Trophoblast cell (in vitro differentiated cells and primary cell): ENCODE data around the gene ODF2L.

Experiments
- DNase-seq, 2 donors: peaks; one replicate each; pipeline ENCODE4 v3.0.0-alpha.2; 2016
- H2AFZ ChIP-seq: 2 replicates; pipeline ENCODE4 v1.6.1; 2013; ENCODE audit warnings: low read length, moderate library complexity, mild to moderate bottlenecking; ENCODE audit not compliant: insufficient read depth, poor library complexity
- H2AK5ac ChIP-seq: 2 replicates; pipeline ENCODE4 v1.6.1; 2013; ENCODE audit warnings: mild to moderate bottlenecking, low read length
- H2BK120ac ChIP-seq: 2 replicates; pipeline ENCODE4 v1.6.1; 2013; ENCODE audit warnings: low read length, mild to moderate bottlenecking, moderate library complexity; ENCODE audit not compliant: insufficient read depth, poor library complexity
- H2BK12ac ChIP-seq: 2 replicates; pipeline ENCODE4 v1.6.1; 2013; ENCODE audit warnings: mild to moderate bottlenecking, low read length, moderate library complexity
- H2BK5ac ChIP-seq: 2 replicates; pipeline ENCODE4 v1.6.1; 2013; ENCODE audit warnings: low read length, low read depth, moderate library complexity, mild to moderate bottlenecking; ENCODE audit not compliant: poor library complexity
- H3K14ac ChIP-seq: 2 replicates; pipeline ENCODE4 v1.6.1; 2013; ENCODE audit warnings: mild to moderate bottlenecking, low read length
- H3K18ac ChIP-seq: 2 replicates; pipeline ENCODE4 v1.6.1; 2013; ENCODE audit warnings: mild to moderate bottlenecking, low read length
- H3K23ac ChIP-seq: 2 replicates; pipeline ENCODE4 v1.6.1; 2013; ENCODE audit warnings: low read length
- H3K27ac ChIP-seq: 2 replicates; pipeline ENCODE4 v1.5.1; 2013; ENCODE audit warnings: low read depth, mild to moderate bottlenecking, inconsistent platforms, low read length, moderate library complexity
- H3K27me3 ChIP-seq: 2 replicates; pipeline ENCODE4 v1.6.1; 2013; ENCODE audit warnings: inconsistent platforms, mild to moderate bottlenecking, low read length, moderate library complexity; ENCODE audit not compliant: insufficient read depth
- H3K36me3 ChIP-seq, 2 experiments: 1 replicate in 1 of 2; 2 replicates in 1 of 2; pipeline ENCODE4 v1.6.1; 2013; ENCODE audit warnings: low read length in 2 of 2, mild to moderate bottlenecking in 2 of 2, moderate library complexity in 1 of 2; ENCODE audit not compliant: insufficient read depth in 2 of 2, control insufficient read depth in 1 of 2
- H3K4ac ChIP-seq: 2 replicates; pipeline ENCODE4 v1.6.1; 2013; ENCODE audit warnings: low read depth, mild to moderate bottlenecking, low read length, moderate library complexity
- H3K4me1 ChIP-seq, 2 experiments: 1 replicate in 1 of 2; 2 replicates in 1 of 2; pipeline ENCODE4 v1.6.1; 2013; ENCODE audit warnings: low read length in 2 of 2, mild to moderate bottlenecking in 2 of 2, moderate library complexity in 1 of 2; ENCODE audit not compliant: insufficient read depth in 2 of 2, control insufficient read depth in 1 of 2
- H3K4me2 ChIP-seq: 2 replicates; pipeline ENCODE4 v1.6.1; 2013; ENCODE audit warnings: inconsistent platforms, mild to moderate bottlenecking, low read length, moderate library complexity
- H3K4me3 ChIP-seq: 2 replicates; pipeline ENCODE4 v1.5.1; 2013; ENCODE audit warnings: mild to moderate bottlenecking, low read depth, low read length, inconsistent platforms
- H3K79me1 ChIP-seq: one replicate; pipeline ENCODE4 v1.6.1; 2013; ENCODE audit warnings: low read length
- H3K79me2 ChIP-seq: 2 replicates; pipeline ENCODE4 v1.6.1; 2013; ENCODE audit warnings: low read length, mild to moderate bottlenecking; ENCODE audit not compliant: control insufficient read depth, insufficient read depth, poor library complexity
- H3K9ac ChIP-seq: 2 replicates; pipeline ENCODE4 v1.6.1; 2013; ENCODE audit warnings: mild to moderate bottlenecking, low read length
- H3K9me3 ChIP-seq: 2 replicates; pipeline ENCODE4 v1.6.1; 2013; ENCODE audit warnings: low read depth, mild to moderate bottlenecking, control low read depth, inconsistent platforms, low read length; ENCODE audit not compliant: insufficient read depth
- H4K12ac ChIP-seq: 2 replicates; pipeline ENCODE4 v1.6.1; 2013; ENCODE audit warnings: low read depth, mild to moderate bottlenecking, low read length, moderate library complexity
- H4K8ac ChIP-seq: 2 replicates; pipeline ENCODE4 v1.6.1; 2013; ENCODE audit warnings: low read depth, mild to moderate bottlenecking, low read length, moderate library complexity
- H4K91ac ChIP-seq: one replicate; pipeline ENCODE4 v1.6.1; 2013; ENCODE audit warnings: low read depth, mild to moderate bottlenecking, low read length, moderate library complexity
- WGBS: extraction: QIAGEN DNeasy Blood & Tissue Kit; methylation state at CpG from one replicate; pipeline ENCODE4 v1.1.7; 2013; ENCODE audit warnings: missing lambda C conversion rate; ENCODE audit not compliant: insufficient read length, insufficient coverage; ENCODE audit errors: extremely low coverage; 5-methylcytosine and 5-hydroxymethylcytosine counted together

ODF2L gene

DNA sequence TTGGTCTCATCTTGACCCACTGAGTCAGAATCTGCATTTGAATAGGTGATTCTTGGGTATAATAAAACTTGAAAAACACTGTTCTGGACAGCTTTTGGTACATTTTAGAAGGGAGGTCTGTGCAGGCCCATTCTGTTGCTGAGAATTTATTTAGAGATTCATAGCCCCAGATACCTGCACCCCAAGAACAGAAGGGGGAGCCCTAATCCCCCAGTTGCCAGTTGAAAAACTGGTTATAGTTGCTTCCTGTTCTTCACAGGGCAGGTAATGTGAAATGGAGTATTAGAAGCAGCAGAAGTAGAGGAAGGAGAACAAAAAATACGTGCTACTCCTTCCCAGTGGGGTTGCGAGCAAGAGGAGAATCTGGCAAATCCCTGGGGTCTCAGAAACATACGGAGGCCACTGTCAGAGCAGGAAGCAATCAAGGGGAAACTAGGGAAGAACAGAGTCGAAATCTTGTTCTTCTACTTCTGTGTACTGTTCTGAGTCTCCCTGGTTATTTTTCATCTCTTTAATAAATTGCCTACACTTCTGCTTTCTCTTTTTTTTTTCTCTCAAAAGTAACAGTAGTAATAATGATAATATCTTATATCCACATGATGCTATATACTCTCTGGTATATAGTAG is 23.3 kb upstream of the ODF2L start:
- H4K8ac ChIP-seq: no peak overlapping the region
- no peak overlapping the region for H3K4me2 ChIP-seq
- no peak overlapping the region for H3K23ac ChIP-seq
- DNase-seq: no peak
- no peak overlapping the region for H3K18ac ChIP-seq
- H3K4me3 ChIP-seq: no peak overlapping the region
- H3K36me3 ChIP-seq: no peaks in the 10 kb centered on the region
- no peaks in the 10 kb centered on the region for H3K4me1 ChIP-seq
- H3K9me3 ChIP-seq: no peaks in the 10 kb centered on the region
- no peak overlapping the region for H3K9ac ChIP-seq
- H3K14ac ChIP-seq: no peak overlapping the region
- no peak overlapping the region for H2BK12ac ChIP-seq
- no peak overlapping the region for H3K27ac ChIP-seq
- no peaks in the 10 kb centered on the region for H3K79me2 ChIP-seq
- no peaks in the 10 kb centered on the region for H3K27me3 ChIP-seq
- WGBS: no CpG with 5 or more reads among the region's 4 CpGs
- H3K4ac ChIP-seq: no peak overlapping the region
- no peak overlapping the region for H2AFZ ChIP-seq
- H4K91ac ChIP-seq: no peak overlapping the region
- no peak overlapping the region for H2BK120ac ChIP-seq
- no peak overlapping the region for H4K12ac ChIP-seq
- H2BK5ac ChIP-seq: no peak overlapping the region
- H3K79me1 ChIP-seq: no peaks in the 10 kb centered on the region
- no peak overlapping the region for H2AK5ac ChIP-seq

DNA sequence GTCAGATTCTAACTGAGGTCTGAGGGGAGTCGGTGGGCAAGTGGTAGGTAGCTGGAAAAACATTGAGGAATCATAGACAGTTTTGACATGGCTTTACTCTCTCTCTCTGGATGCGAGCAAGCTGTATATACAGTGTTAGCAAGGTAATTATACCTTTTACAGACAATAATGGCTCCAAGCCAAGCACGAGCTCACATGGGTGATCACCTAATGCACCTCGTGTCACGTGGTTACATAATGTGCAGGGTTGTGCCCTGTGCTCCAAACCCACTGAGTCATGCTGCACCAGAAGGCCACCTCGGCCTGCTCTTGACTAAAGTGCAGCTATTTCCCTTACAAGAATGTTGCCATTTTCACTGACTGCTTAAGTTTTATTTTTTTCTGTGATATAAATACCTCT is 20.2 kb upstream of the ODF2L start:
- H3K79me2 ChIP-seq: no peaks in the 10 kb centered on the region
- no peaks in the 10 kb centered on the region for H3K9me3 ChIP-seq
- no peaks in the 10 kb centered on the region for H3K27me3 ChIP-seq
- no peak overlapping the region for H2BK120ac ChIP-seq
- H4K8ac ChIP-seq: no peak overlapping the region
- no peak overlapping the region for H3K18ac ChIP-seq
- H3K4me3 ChIP-seq: no peak overlapping the region
- H3K36me3 ChIP-seq: no peaks in the 10 kb centered on the region
- no peaks in the 10 kb centered on the region for H3K79me1 ChIP-seq
- no peak overlapping the region for H4K91ac ChIP-seq
- no peak overlapping the region for H3K4me2 ChIP-seq
- H2AK5ac ChIP-seq: no peak overlapping the region
- DNase-seq: peak in 1 of 2 donors; percentile 5
- H2BK5ac ChIP-seq: no peak overlapping the region
- no peak overlapping the region for H4K12ac ChIP-seq
- no peak overlapping the region for H3K4ac ChIP-seq
- H3K9ac ChIP-seq: no peak overlapping the region
- H2BK12ac ChIP-seq: no peak overlapping the region
- H3K27ac ChIP-seq: no peak overlapping the region
- no peaks in the 10 kb centered on the region for H3K4me1 ChIP-seq
- no CpG with 5 or more reads among the region's 6 CpGs for WGBS
- no peak overlapping the region for H3K14ac ChIP-seq
- no peak overlapping the region for H2AFZ ChIP-seq
- H3K23ac ChIP-seq: no peak overlapping the region

DNA sequence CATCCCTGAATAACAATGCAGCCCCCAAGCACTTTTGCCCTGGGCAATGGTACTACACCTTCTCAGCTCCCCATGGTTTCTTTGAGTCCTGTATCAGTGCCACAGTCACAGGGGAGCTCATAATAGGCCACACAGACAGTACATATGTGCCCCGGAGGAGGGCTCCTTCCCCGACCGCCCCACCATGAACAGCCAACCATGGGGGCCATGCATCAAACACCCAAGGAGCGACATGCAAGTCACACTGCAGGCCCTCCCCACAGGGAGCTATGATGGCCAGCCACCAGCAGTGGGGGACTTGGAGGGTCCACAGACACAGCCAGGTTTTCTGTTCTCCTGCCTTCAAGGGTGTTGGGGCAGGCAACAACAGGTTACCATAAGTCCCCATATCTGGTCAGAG is 14.8 kb upstream of the ODF2L start:
- H2BK120ac ChIP-seq: no peak overlapping the region
- H2BK5ac ChIP-seq: no peak overlapping the region
- no peak overlapping the region for H3K14ac ChIP-seq
- H2AK5ac ChIP-seq: no peak overlapping the region
- H3K79me2 ChIP-seq: no peaks in the 10 kb centered on the region
- no peak overlapping the region for H4K12ac ChIP-seq
- no peak overlapping the region for H3K9ac ChIP-seq
- no peak overlapping the region for H3K27ac ChIP-seq
- no peak overlapping the region for H2BK12ac ChIP-seq
- no peak overlapping the region for H4K8ac ChIP-seq
- no peaks in the 10 kb centered on the region for H3K79me1 ChIP-seq
- no peaks in the 10 kb centered on the region for H3K27me3 ChIP-seq
- H3K23ac ChIP-seq: no peak overlapping the region
- no peak overlapping the region for H3K4me2 ChIP-seq
- WGBS: no CpG with 5 or more reads among the region's 4 CpGs
- no peak overlapping the region for H3K18ac ChIP-seq
- no peaks in the 10 kb centered on the region for H3K36me3 ChIP-seq
- H3K4me3 ChIP-seq: no peak overlapping the region
- DNase-seq: no peak
- H3K4me1 ChIP-seq: no peaks in the 10 kb centered on the region
- H4K91ac ChIP-seq: no peak overlapping the region
- H3K4ac ChIP-seq: no peak overlapping the region
- no peaks in the 10 kb centered on the region for H3K9me3 ChIP-seq
- H2AFZ ChIP-seq: no peak overlapping the region

DNA sequence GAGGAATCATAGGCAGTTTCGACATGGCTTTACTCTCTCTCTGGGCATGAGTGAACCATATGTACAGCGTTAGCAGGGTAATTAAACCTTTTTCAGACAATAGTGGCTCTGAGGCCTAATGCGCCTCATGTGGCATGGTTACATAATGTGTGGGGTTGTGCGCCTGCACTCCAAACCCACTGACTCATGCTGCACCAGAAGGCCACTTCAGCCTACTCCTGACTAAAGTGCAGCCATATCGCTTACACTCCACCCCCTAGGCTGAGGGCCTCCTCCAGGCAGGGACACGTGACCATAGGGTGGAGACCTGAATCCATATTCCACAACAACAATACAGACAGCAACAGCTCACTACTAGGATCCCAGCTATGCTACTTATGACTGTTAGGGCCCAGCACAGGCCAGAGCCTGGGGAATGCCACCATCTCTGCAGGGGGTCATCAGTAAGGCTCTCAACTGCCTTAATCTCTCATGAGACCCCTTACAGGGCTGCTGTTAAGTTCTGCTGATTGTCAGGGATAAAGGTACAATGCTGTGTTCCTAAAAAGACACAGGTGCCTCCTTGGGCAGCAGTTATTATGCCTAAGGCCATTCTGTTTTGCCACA is 13.4 kb upstream of the ODF2L start:
- Histone ChIP-seq H3K4me3 (no peak overlapping the region), H3K27me3 (no peaks in the 10 kb centered on the region), H2AFZ (no peak overlapping the region), H4K91ac (no peak overlapping the region), H2BK5ac (no peak overlapping the region), H2BK12ac (no peak overlapping the region), H3K79me1 (no peaks in the 10 kb centered on the region), H2BK120ac (no peak overlapping the region), H3K4me1 (no peaks in the 10 kb centered on the region), H3K14ac (no peak overlapping the region), H3K4ac (no peak overlapping the region), H3K4me2 (no peak overlapping the region), H3K9me3 (no peaks in the 10 kb centered on the region), H4K8ac (no peak overlapping the region), H3K18ac (no peak overlapping the region), H3K79me2 (no peaks in the 10 kb centered on the region), H3K9ac (no peak overlapping the region), H4K12ac (no peak overlapping the region), H3K36me3 (no peaks in the 10 kb centered on the region), H3K23ac (no peak overlapping the region), H2AK5ac (no peak overlapping the region), H3K27ac (no peak overlapping the region)
- WGBS: no CpG with 5 or more reads among the region's 6 CpGs
- DNase-seq: no peak
